ENCODE results near the gene MYO9B.

Gene MYO9B

GRCh38 chr19:17210296-17210695 is 134.7 kb downstream of the MYO9B start:
- Mint-ChIP-seq H3K27me3 (ENCODE audit: low read depth) (no peaks in the 10 kb centered on the region), H3K4me3 (no peak overlapping the region), H3K27ac (no peak overlapping the region), H3K9me3 (no peaks in the 10 kb centered on the region), H3K36me3 (ENCODE audit: low read depth) (peaks cover 34% of the 10 kb centered on the region), H3K4me1 (peaks cover 5% of the 10 kb centered on the region)
- TF ChIP-seq CTCF (IDR thresholded peaks at IDR 0.05; ENCODE audit: unreplicated experiment in 3 of 3), result no peak

GRCh38 chr19:17211547-17212446 is 136.2 kb downstream of the MYO9B start:
- H3K4me3 Mint-ChIP-seq, result no peak overlapping the region
- peaks cover 6% of the 10 kb centered on the region for H3K4me1 Mint-ChIP-seq
- no peak overlapping the region for H3K27ac Mint-ChIP-seq
- H3K36me3 Mint-ChIP-seq (ENCODE audit: low read depth), result peaks cover 36% of the 10 kb centered on the region
- no peaks in the 10 kb centered on the region for H3K9me3 Mint-ChIP-seq
- no peaks in the 10 kb centered on the region for H3K27me3 Mint-ChIP-seq (ENCODE audit: low read depth)
- no peak for TF ChIP-seq CTCF (IDR thresholded peaks at IDR 0.05; ENCODE audit: unreplicated experiment in 3 of 3)

- Mint-ChIP-seq H3K4me1 (peaks cover 6% of the 10 kb centered on the region), H3K36me3 (ENCODE audit: low read depth) (peaks cover 45% of the 10 kb centered on the region), H3K9me3 (no peaks in the 10 kb centered on the region), H3K4me3 (peak overlapping the region; percentile 9 to 48 (median 19)), H3K27ac (no peak overlapping the region), H3K27me3 (ENCODE audit: low read depth) (no peaks in the 10 kb centered on the region)
- no peak for TF ChIP-seq CTCF (IDR thresholded peaks at IDR 0.05; ENCODE audit: unreplicated experiment in 3 of 3)
Measured at GRCh38 chr19:17213334-17213733, 137.8 kb downstream of the MYO9B start.

GRCh38 chr19:17214508-17215126 is 139.0 kb downstream of the MYO9B start:
- Mint-ChIP-seq H3K4me1 (peaks cover 6% of the 10 kb centered on the region), H3K9me3 (no peaks in the 10 kb centered on the region), H3K27me3 (ENCODE audit: low read depth) (no peaks in the 10 kb centered on the region), H3K36me3 (ENCODE audit: low read depth) (peaks cover 40% of the 10 kb centered on the region), H3K27ac (peak overlapping the region; percentile 97 to 99 (median 98)), H3K4me3 (peak overlapping the region; percentile 93 to 95 (median 95))
- no peak for TF ChIP-seq CTCF (IDR thresholded peaks at IDR 0.05; ENCODE audit: unreplicated experiment in 3 of 3)

GRCh38 chr19:17215127-17215971 is 139.8 kb downstream of the MYO9B start, which contains the start of gene USE1:
Gene USE1, plus strand, starts transcription at chr19:17215357. Its CDS starts 49 bp downstream, at chr19:17215406.
- TF ChIP-seq CTCF (IDR thresholded peaks at IDR 0.05; ENCODE audit: unreplicated experiment in 3 of 3), result no peak
- Mint-ChIP-seq H3K4me3 (peak within 1 kb of the TSS; percentile 93 to 95 (median 95)), H3K4me1 (peaks cover 6% of the 10 kb centered on the region), H3K27me3 (ENCODE audit: low read depth) (no peaks in the 10 kb centered on the region), H3K27ac (peak within 1 kb of the TSS; percentile 97 to 99 (median 98)), H3K36me3 (ENCODE audit: low read depth) (peaks cover 39% of the 10 kb centered on the region), H3K9me3 (no peaks in the 10 kb centered on the region)

Data from nephron (organoid).